Ovary (tissue), 3 donors: ENCODE data around the gene PIAS4.

Source experiments
- EP300 ChIP-seq: sonication (generic); formaldehyde crosslinking; IDR thresholded peaks from one replicate; pipeline ENCODE4 v1.6.1; 2017; ENCODE audit warnings: antibody characterized with exemption
- POLR2A ChIP-seq: fragments of 450-650 bp; IDR thresholded peaks from one replicate; pipeline ENCODE4 v1.6.1; 2017; ENCODE audit warnings: antibody characterized with exemption, mild to moderate bottlenecking, moderate library complexity
- TF ChIP-seq, protein P1 (sequence below), 3 donors: fragments of 450-650 bp in 2 of 3; fragments of 200-600 bp in 1 of 3; IDR thresholded peaks; one replicate each; pipeline versions ENCODE4 v1.5.1 to v1.8.0; 2016 to 2022; ENCODE audit warnings: antibody characterized with exemption in 3 of 3, mild to moderate bottlenecking in 1 of 3
- donor health status: DM: no; HTN: no; CAD: no.

DNA sequence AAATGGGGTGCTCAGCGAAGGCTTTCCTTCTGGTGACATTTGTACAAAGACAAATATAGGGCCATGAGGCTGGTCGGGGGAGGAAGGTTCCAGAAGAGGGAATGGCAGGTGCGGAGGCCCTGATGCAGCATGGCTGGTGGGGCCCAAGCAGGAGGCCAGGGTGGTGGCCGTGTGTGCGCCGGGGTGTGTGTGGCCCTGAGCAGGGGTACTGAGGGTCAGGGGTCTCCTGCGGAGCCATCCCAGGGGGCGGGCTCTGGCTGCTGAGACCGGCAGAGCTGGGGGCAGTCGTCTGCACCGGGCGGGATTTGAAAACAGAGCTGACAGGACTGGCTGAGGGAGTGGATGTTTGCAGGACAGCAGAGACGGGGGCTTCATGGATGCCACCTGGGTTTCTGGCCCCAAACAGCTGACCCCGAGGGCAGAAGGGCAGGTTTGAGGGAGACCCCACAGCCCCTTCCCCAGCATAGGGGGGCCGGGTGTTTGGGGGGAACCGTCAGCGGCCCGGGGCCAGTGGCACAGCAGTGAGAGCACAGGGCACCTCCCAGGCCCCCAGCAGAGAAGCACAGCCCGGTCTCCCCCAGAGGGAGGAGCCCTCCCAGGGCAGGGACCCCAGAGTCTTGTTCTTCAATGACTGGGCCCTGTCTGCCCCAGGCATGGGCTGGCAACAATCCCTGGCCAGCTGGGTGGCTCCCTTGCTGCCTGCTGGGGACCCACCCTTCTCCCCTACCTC, 11.4 kb downstream of the PIAS4 start:
- TF ChIP-seq POLR2A, result no peak
- TF ChIP-seq, protein P1, sequence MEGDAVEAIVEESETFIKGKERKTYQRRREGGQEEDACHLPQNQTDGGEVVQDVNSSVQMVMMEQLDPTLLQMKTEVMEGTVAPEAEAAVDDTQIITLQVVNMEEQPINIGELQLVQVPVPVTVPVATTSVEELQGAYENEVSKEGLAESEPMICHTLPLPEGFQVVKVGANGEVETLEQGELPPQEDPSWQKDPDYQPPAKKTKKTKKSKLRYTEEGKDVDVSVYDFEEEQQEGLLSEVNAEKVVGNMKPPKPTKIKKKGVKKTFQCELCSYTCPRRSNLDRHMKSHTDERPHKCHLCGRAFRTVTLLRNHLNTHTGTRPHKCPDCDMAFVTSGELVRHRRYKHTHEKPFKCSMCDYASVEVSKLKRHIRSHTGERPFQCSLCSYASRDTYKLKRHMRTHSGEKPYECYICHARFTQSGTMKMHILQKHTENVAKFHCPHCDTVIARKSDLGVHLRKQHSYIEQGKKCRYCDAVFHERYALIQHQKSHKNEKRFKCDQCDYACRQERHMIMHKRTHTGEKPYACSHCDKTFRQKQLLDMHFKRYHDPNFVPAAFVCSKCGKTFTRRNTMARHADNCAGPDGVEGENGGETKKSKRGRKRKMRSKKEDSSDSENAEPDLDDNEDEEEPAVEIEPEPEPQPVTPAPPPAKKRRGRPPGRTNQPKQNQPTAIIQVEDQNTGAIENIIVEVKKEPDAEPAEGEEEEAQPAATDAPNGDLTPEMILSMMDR (IDR thresholded peaks at IDR 0.05), result no peak
- no peak for TF ChIP-seq EP300
